H9 (cell line): ENCODE data around the gene KIAA0513. TPM values are rescaled to one million over a fixed set of nuclear protein-coding genes. Genes with fewer than 3 reads are reported as not detected.

Source experiments
- DNase-seq: peaks from one replicate; pipeline ENCODE4 v3.0.0-alpha.2; 2017
- H2AFZ ChIP-seq: one replicate; pipeline ENCODE4 v1.6.1; 2013; ENCODE audit warnings: mild to moderate bottlenecking, low read length, control low read depth, moderate library complexity
- H2AK5ac ChIP-seq: 2 replicates; pipeline ENCODE4 v1.6.1; 2013; ENCODE audit warnings: low read length, control low read depth, mixed read lengths; ENCODE audit not compliant: insufficient read length
- H2BK120ac ChIP-seq: one replicate; pipeline ENCODE4 v1.6.1; 2013; ENCODE audit warnings: low read depth, mild to moderate bottlenecking, low read length, control low read depth, inconsistent platforms; ENCODE audit not compliant: poor library complexity, severe bottlenecking
- H2BK12ac ChIP-seq: 2 replicates; pipeline ENCODE4 v1.6.1; 2013; ENCODE audit warnings: low read length, control low read depth, mixed read lengths, low read depth; ENCODE audit not compliant: insufficient read length
- H2BK15ac ChIP-seq: 2 replicates; pipeline ENCODE4 v1.6.1; 2013; ENCODE audit warnings: low read depth, low read length, control low read depth
- H2BK20ac ChIP-seq: one replicate; pipeline ENCODE4 v1.6.1; 2013; ENCODE audit warnings: low read depth, mild to moderate bottlenecking, low read length, control low read depth, inconsistent platforms; ENCODE audit not compliant: poor library complexity, severe bottlenecking
- H2BK5ac ChIP-seq: 2 replicates; pipeline ENCODE4 v1.6.1; 2013; ENCODE audit warnings: low read length, control low read depth, mixed read lengths; ENCODE audit not compliant: insufficient read length
- H3K14ac ChIP-seq: 2 replicates; pipeline ENCODE4 v1.6.1; 2013; ENCODE audit warnings: low read length, control low read depth; ENCODE audit not compliant: insufficient read depth
- H3K18ac ChIP-seq: 2 replicates; pipeline ENCODE4 v1.6.1; 2013; ENCODE audit warnings: low read depth, mild to moderate bottlenecking, mixed read lengths, low read length, control low read depth; ENCODE audit not compliant: insufficient read length
- H3K23ac ChIP-seq: 2 replicates; pipeline ENCODE4 v1.6.1; 2013; ENCODE audit warnings: low read length, control low read depth, mixed read lengths, low read depth; ENCODE audit not compliant: insufficient read length
- H3K23me2 ChIP-seq: 2 replicates; pipeline ENCODE4 v1.6.1; 2013; ENCODE audit warnings: low read depth, mild to moderate bottlenecking, mixed read lengths, low read length, control low read depth; ENCODE audit not compliant: insufficient read length, poor library complexity, severe bottlenecking
- H3K27ac ChIP-seq: 2 replicates; pipeline ENCODE4 v1.5.1; 2013; ENCODE audit warnings: low read length, control low read depth, mixed read lengths, low read depth; ENCODE audit not compliant: insufficient read length
- H3K27me3 ChIP-seq: 2 replicates; pipeline ENCODE4 v1.6.1; 2013; ENCODE audit warnings: low read length, control low read depth, inconsistent platforms; ENCODE audit not compliant: insufficient read depth
- H3K4ac ChIP-seq: 2 replicates; pipeline ENCODE4 v1.6.1; 2013; ENCODE audit warnings: low read depth, mild to moderate bottlenecking, control low read depth, inconsistent platforms, low read length, moderate library complexity
- H3K4me1 ChIP-seq: 2 replicates; pipeline ENCODE4 v1.6.1; 2013; ENCODE audit warnings: low read length, control low read depth, inconsistent platforms; ENCODE audit not compliant: insufficient read depth
- H3K4me2 ChIP-seq: 2 replicates; pipeline ENCODE4 v1.6.1; 2013; ENCODE audit warnings: low read length, control low read depth, mixed read lengths; ENCODE audit not compliant: insufficient read length, insufficient read depth
- H3K56ac ChIP-seq: 2 replicates; pipeline ENCODE4 v1.6.1; 2013; ENCODE audit warnings: low read depth, mild to moderate bottlenecking, mixed read lengths, low read length, control low read depth; ENCODE audit not compliant: insufficient read length
- H3K79me1 ChIP-seq: 2 replicates; pipeline ENCODE4 v1.6.1; 2013; ENCODE audit warnings: low read depth, mild to moderate bottlenecking, moderate library complexity, low read length, control low read depth, inconsistent platforms; ENCODE audit not compliant: insufficient read depth, poor library complexity, severe bottlenecking
- H3K79me2 ChIP-seq: 2 replicates; pipeline ENCODE4 v1.6.1; 2013; ENCODE audit warnings: low read length, control low read depth, inconsistent platforms; ENCODE audit not compliant: insufficient read depth
- H3K9ac ChIP-seq: 2 replicates; pipeline ENCODE4 v1.6.1; 2013; ENCODE audit warnings: low read length, control low read depth, mixed read lengths; ENCODE audit not compliant: insufficient read length; ENCODE audit errors: extremely low read depth
- H3K9me3 ChIP-seq: one replicate; pipeline ENCODE4 v1.6.1; 2013; ENCODE audit warnings: low read depth, low read length, inconsistent platforms; ENCODE audit not compliant: control insufficient read depth
- H3T11ph ChIP-seq: one replicate; pipeline ENCODE4 v1.6.1; 2013; ENCODE audit warnings: mild to moderate bottlenecking, low read length, control low read depth, inconsistent platforms
- H4K20me1 ChIP-seq: one replicate; pipeline ENCODE4 v1.6.1; 2013; ENCODE audit not compliant: control insufficient read depth, insufficient read length, insufficient read depth
- H4K5ac ChIP-seq: 2 replicates; pipeline ENCODE4 v1.6.1; 2013; ENCODE audit warnings: low read depth, mild to moderate bottlenecking, mixed read lengths, low read length, control low read depth; ENCODE audit not compliant: insufficient read length
- H4K8ac ChIP-seq: replicated peaks from 2 replicates; pipeline ENCODE4 v1.6.1; 2013; ENCODE audit warnings: low read length, control low read depth, mixed read lengths, low read depth; ENCODE audit not compliant: insufficient read length
- H4K91ac ChIP-seq: 2 replicates; pipeline ENCODE4 v1.6.1; 2013; ENCODE audit warnings: low read depth, mild to moderate bottlenecking, moderate library complexity, mixed read lengths, low read length, control low read depth; ENCODE audit not compliant: insufficient read length
- H3K27ac Mint-ChIP-seq, 3 experiments: 2 replicates in 2 of 3; 3 replicates in 1 of 3; pipeline ENCODE4 v1.8.0; 2020 to 2021; ENCODE audit warnings: mixed read lengths in 3 of 3, mild to moderate bottlenecking in 1 of 3, moderate library complexity in 1 of 3
- H3K27me3 Mint-ChIP-seq: 2 replicates; pipeline ENCODE4 v1.8.0; 2021; ENCODE audit warnings: low read depth, mild to moderate bottlenecking, moderate library complexity, mixed read lengths
- H3K36me3 Mint-ChIP-seq, 3 experiments: 2 replicates in 2 of 3; 3 replicates in 1 of 3; pipeline ENCODE4 v1.8.0; 2020 to 2021; ENCODE audit warnings: low read depth in 3 of 3, mixed read lengths in 3 of 3; ENCODE audit not compliant: insufficient read depth in 1 of 3
- H3K4me1 Mint-ChIP-seq, 2 experiments: 2 replicates each; pipeline ENCODE4 v1.8.0; 2020; ENCODE audit warnings: mixed read lengths in 2 of 2
- H3K4me3 Mint-ChIP-seq, 2 experiments: 2 replicates in 1 of 2; 3 replicates in 1 of 2; pipeline ENCODE4 v1.8.0; 2020 to 2021; ENCODE audit warnings: mild to moderate bottlenecking in 2 of 2, mixed read lengths in 2 of 2, moderate library complexity in 1 of 2
- H3K9me3 Mint-ChIP-seq, 2 experiments: 2 replicates in 1 of 2; 3 replicates in 1 of 2; pipeline ENCODE4 v1.8.0; 2020; ENCODE audit warnings: mild to moderate bottlenecking in 2 of 2, mixed read lengths in 2 of 2, moderate library complexity in 1 of 2
- WGBS: extraction: QIAGEN DNeasy Blood & Tissue Kit; methylation state at CpG from one replicate; pipeline ENCODE4 v1.1.7; 2013; ENCODE audit warnings: missing lambda C conversion rate, low lambda C conversion rate, mixed read lengths; ENCODE audit not compliant: insufficient read length; ENCODE audit errors: extremely low coverage; 5-methylcytosine and 5-hydroxymethylcytosine counted together
- total RNA-seq: library from RNA; stranded (reverse); gene quantifications from 2 replicates; pipeline ENCODE4 v1.2.1, GENCODE V29; 2021
- TF ChIP-seq, protein P1 (sequence below): fragments of 200-600 bp; sonication (generic); conservative IDR thresholded peaks from 3 replicates; pipeline ENCODE4 v1.8.0; 2021; ENCODE audit warnings: antibody characterized with exemption, mild to moderate bottlenecking

Gene KIAA0513
- total RNA-seq, 1 experiment from 2014 or later = 4.7 TPM

DNA sequence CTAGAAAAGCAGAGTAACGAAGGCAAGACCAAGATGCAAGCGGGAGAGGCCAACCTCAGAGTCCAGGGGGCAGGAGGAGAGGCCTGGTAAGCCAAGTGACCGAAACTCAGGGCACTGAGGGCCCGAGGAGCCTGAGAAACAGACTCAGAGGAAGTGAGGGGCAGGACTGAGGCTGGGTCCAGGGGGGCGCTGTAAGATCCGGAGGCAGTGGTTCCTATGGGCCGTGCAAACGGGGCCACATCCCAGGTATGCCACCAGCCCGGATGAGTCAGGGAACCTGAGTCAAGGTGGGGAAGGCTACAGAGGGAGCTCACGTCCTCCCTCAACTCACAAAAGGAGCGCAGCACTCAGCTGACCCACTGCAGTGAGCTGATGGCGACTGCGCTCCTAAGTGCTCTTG, 24.5 kb upstream of the KIAA0513 start:
- H3T11ph ChIP-seq = no peak overlapping the region

More for the DNA sequence above, 24.5 kb upstream of the KIAA0513 start:
- Histone ChIP-seq H3K27me3 (no peaks in the 10 kb centered on the region), H2BK20ac (no peak overlapping the region), H4K91ac (no peak overlapping the region), H2BK12ac (no peak overlapping the region), H4K8ac (no peak overlapping the region), H3K9ac (no peak overlapping the region), H3K79me2 (peaks cover 19% of the 10 kb centered on the region; the same call in 1 of the 2 replicates), H2BK120ac (no peak overlapping the region), H2BK5ac (no peak overlapping the region), H2BK15ac (no peak overlapping the region), H4K20me1 (no peaks in the 10 kb centered on the region), H3K9me3 (no peaks in the 10 kb centered on the region), H3K23me2 (no peaks in the 10 kb centered on the region), H3K23ac (no peak overlapping the region), H2AK5ac (no peak overlapping the region), H3K56ac (no peak overlapping the region), H3K27ac (no peak overlapping the region), H2AFZ (no peak overlapping the region), H3K79me1 (peaks cover 7% of the 10 kb centered on the region), H3K4ac (no peak overlapping the region), H3K18ac (no peak overlapping the region), H3K4me1 (no peaks in the 10 kb centered on the region), H3K14ac (no peak overlapping the region), H4K5ac (no peak overlapping the region), H3K4me2 (no peak overlapping the region)
- Mint-ChIP-seq H3K27ac (peak overlapping the region; percentile 5 to 76 (median 74); a peak in 5 of 7 replicates), H3K9me3 (no peaks in the 10 kb centered on the region), H3K36me3 (peaks cover 10 to 15% (median 13%) of the 10 kb centered on the region in 3 experiments; a peak in 5 of 7 replicates), H3K4me1 (peaks cover 33 to 35% of the 10 kb centered on the region in 2 experiments), H3K27me3 (no peaks in the 10 kb centered on the region), H3K4me3 (no peak overlapping the region)
- peak; percentile 62 for DNase-seq
- TF ChIP-seq, protein P1, sequence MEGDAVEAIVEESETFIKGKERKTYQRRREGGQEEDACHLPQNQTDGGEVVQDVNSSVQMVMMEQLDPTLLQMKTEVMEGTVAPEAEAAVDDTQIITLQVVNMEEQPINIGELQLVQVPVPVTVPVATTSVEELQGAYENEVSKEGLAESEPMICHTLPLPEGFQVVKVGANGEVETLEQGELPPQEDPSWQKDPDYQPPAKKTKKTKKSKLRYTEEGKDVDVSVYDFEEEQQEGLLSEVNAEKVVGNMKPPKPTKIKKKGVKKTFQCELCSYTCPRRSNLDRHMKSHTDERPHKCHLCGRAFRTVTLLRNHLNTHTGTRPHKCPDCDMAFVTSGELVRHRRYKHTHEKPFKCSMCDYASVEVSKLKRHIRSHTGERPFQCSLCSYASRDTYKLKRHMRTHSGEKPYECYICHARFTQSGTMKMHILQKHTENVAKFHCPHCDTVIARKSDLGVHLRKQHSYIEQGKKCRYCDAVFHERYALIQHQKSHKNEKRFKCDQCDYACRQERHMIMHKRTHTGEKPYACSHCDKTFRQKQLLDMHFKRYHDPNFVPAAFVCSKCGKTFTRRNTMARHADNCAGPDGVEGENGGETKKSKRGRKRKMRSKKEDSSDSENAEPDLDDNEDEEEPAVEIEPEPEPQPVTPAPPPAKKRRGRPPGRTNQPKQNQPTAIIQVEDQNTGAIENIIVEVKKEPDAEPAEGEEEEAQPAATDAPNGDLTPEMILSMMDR = no peak
- no CpG with 5 or more reads among the region's 13 CpGs for WGBS
